Right lobe of liver (tissue), 4 donors: ENCODE results near the gene DHCR24.

Experiments used
- POLR2A ChIP-seq: fragments of 450-650 bp; IDR thresholded peaks from one replicate; pipeline ENCODE4 v1.6.1; 2017; ENCODE audit warnings: antibody characterized with exemption, mild to moderate bottlenecking
- TF ChIP-seq, protein P1 (sequence below), 4 donors: fragments of 200-600 bp in 3 of 4; fragments of 450-650 bp in 1 of 4; IDR thresholded peaks; one replicate each; pipeline versions ENCODE4 v1.5.1 to v1.8.0; 2016 to 2022; ENCODE audit warnings: antibody characterized with exemption in 4 of 4, mild to moderate bottlenecking in 2 of 4
- donor health status: DM: no; HTN: no; CAD: no.
- donor health status: DM: no; HTN: no; CAD: no.
- donor health status: DM: no; HTN: yes; CAD: no.

DNA sequence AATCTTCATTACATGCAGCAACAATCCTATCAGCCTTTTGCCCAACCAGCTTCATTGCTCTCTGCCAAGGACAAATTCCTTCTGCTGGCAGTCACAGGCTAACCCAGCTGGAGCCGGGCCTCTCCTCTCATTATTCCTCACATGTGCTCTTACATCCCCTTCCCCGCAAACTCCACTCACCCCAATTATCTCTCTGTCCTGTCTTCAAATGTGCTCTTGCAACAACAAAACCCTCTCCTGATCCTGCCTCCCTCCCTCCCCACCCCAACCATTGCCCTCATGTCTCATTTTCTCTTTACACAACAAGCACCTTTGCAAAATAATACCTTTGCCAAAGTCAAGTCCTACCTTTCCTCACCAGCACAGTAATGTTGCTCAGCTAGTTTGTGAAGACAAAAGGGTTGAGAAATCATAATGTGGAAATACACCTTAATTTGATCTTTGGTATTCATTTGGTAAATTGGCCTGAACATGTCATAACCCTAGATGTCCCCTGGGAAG is 36.0 kb upstream of the DHCR24 start:
- TF ChIP-seq, protein P1, sequence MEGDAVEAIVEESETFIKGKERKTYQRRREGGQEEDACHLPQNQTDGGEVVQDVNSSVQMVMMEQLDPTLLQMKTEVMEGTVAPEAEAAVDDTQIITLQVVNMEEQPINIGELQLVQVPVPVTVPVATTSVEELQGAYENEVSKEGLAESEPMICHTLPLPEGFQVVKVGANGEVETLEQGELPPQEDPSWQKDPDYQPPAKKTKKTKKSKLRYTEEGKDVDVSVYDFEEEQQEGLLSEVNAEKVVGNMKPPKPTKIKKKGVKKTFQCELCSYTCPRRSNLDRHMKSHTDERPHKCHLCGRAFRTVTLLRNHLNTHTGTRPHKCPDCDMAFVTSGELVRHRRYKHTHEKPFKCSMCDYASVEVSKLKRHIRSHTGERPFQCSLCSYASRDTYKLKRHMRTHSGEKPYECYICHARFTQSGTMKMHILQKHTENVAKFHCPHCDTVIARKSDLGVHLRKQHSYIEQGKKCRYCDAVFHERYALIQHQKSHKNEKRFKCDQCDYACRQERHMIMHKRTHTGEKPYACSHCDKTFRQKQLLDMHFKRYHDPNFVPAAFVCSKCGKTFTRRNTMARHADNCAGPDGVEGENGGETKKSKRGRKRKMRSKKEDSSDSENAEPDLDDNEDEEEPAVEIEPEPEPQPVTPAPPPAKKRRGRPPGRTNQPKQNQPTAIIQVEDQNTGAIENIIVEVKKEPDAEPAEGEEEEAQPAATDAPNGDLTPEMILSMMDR (IDR thresholded peaks at IDR 0.05) = no peak
- no peak for TF ChIP-seq POLR2A
